GM12878 (cell line): Measurements from ENCODE around the gene NIPSNAP3A. TPM values are rescaled to one million over a fixed set of nuclear protein-coding genes. Genes with fewer than 3 reads are reported as not detected.

Source experiments
- ATAC-seq: fragments of 200-7000 bp; cut with Tn5 transposase; 3 replicates; pipeline ENCODE4 v1.9.1; 2020; ENCODE audit warnings: mild to moderate bottlenecking, moderate library complexity
- BruUV-seq: library from RNA; stranded (reverse); fragments of 400-500 nt; replicated peaks from 2 replicates; lab custom pipeline; 2021; lab: Mats Ljungman, UMichigan
- CTCF ChIA-PET: fragments of 300-600 bp; sonication (Branson Sonifier 250); formaldehyde crosslinking; extraction: SDS; loops from one replicate; lab custom pipeline; 2021; ENCODE audit warnings: inconsistent platforms; lab: Yijun Ruan, JAX
- POLR2A ChIA-PET: fragments of 350-600 bp; formaldehyde crosslinking; extraction: SDS; loops from one replicate; lab custom pipeline; 2021; ENCODE audit warnings: inconsistent platforms; lab: Charles Lee
- RAD21 ChIA-PET: fragments of 300-600 bp; sonication (Branson Sonifier 250); formaldehyde crosslinking; loops from one replicate; lab custom pipeline; 2023; ENCODE audit warnings: antibody characterized with exemption; ENCODE audit not compliant: unreplicated experiment; lab: Charles Lee
- SMC1A ChIA-PET: fragments of 300-600 bp; sonication (Branson Sonifier 250); formaldehyde crosslinking; loops from one replicate; lab custom pipeline; 2023; ENCODE audit not compliant: unreplicated experiment, uncharacterized antibody; lab: Charles Lee
- DNase-seq: peaks from one replicate; pipeline ENCODE4 v3.0.0-alpha.2; 2011; ENCODE audit warnings: low read depth, low spot score
- FAIRE-seq: peaks from 3 replicates; lab custom pipeline; 2011; peaks lifted over from hg19 to GRCh38; lab: Jason Lieb, UNC
- H2AFZ ChIP-seq: 2 replicates; pipeline ENCODE4 v1.6.0; 2011; ENCODE audit warnings: low read depth, low read length, control low read depth; ENCODE audit not compliant: control insufficient read depth
- H3K27ac ChIP-seq: 2 replicates; pipeline ENCODE4 v1.5.1; 2011; ENCODE audit warnings: control low read depth; ENCODE audit not compliant: control insufficient read depth, insufficient read depth
- H3K27me3 ChIP-seq, 2 experiments: replicated peaks in 1 of 2; 2 replicates each; pipeline versions ENCODE4 v1.6.0 to v1.6.1; 2011; ENCODE audit warnings: low read length in 1 of 2; ENCODE audit not compliant: control insufficient read depth in 2 of 2, insufficient read depth in 2 of 2
- H3K36me3 ChIP-seq, 2 experiments: 2 replicates each; pipeline ENCODE4 v1.5.1; 2011; ENCODE audit warnings: low read length in 1 of 2; ENCODE audit not compliant: control insufficient read depth in 2 of 2, insufficient read depth in 2 of 2
- H3K4me1 ChIP-seq: 2 replicates; pipeline ENCODE4 v1.6.1; 2011; ENCODE audit warnings: mild to moderate bottlenecking, low read length, moderate library complexity, mixed read lengths; ENCODE audit not compliant: control insufficient read depth, insufficient read depth
- H3K4me2 ChIP-seq: 2 replicates; pipeline ENCODE4 v1.6.0; 2011; ENCODE audit warnings: control low read depth; ENCODE audit not compliant: control insufficient read depth, insufficient read depth
- H3K4me3 ChIP-seq: fragments of 200-600 bp; sonication (generic); 2 replicates; pipeline ENCODE4 v1.5.1; 2016
- H3K79me2 ChIP-seq: 2 replicates; pipeline ENCODE4 v1.6.0; 2011; ENCODE audit warnings: low read length; ENCODE audit not compliant: control insufficient read depth, insufficient read depth
- H3K9ac ChIP-seq: 2 replicates; pipeline ENCODE4 v1.8.0; 2011; ENCODE audit warnings: low read length, control low read depth, mixed read lengths; ENCODE audit not compliant: control insufficient read depth, insufficient read depth
- H3K9me3 ChIP-seq: replicated peaks from 3 replicates; pipeline ENCODE4 v1.5.1; 2011; ENCODE audit warnings: mild to moderate bottlenecking, low read length; ENCODE audit not compliant: control insufficient read depth, insufficient read depth
- H4K20me1 ChIP-seq: 2 replicates; pipeline ENCODE4 v1.6.0; 2011; ENCODE audit not compliant: control insufficient read depth, insufficient read depth
- ASH2L ChIP-seq: fragments of 300-600, 200-600 bp; sonication (generic); IDR thresholded peaks from 2 replicates; pipeline ENCODE4 v1.6.1; 2017; ENCODE audit warnings: low read depth, mild to moderate bottlenecking, borderline replicate concordance
- ATF7 ChIP-seq: fragments of 450-650 bp; IDR thresholded peaks from 2 replicates; pipeline ENCODE4 v1.6.1; 2016; ENCODE audit warnings: low read depth, mild to moderate bottlenecking
- EP300 ChIP-seq, 2 experiments: fragments of 150-350 bp in 1 of 2; IDR thresholded peaks; 2 replicates each; pipeline ENCODE4 v1.6.1; 2011 to 2012; ENCODE audit warnings: low read depth in 2 of 2, low read length in 2 of 2, borderline replicate concordance in 1 of 2, improper control_type of control experiment in 1 of 2, inconsistent platforms in 1 of 2; ENCODE audit not compliant: control insufficient read depth in 1 of 2
- ESRRA ChIP-seq: IDR thresholded peaks from 2 replicates; pipeline ENCODE4 v1.6.1; 2012; ENCODE audit warnings: mild to moderate bottlenecking, low read length, improper control_type of control experiment
- HSF1 ChIP-seq: fragments of 150-350 bp; IDR thresholded peaks from 2 replicates; pipeline ENCODE4 v1.6.1; 2014; ENCODE audit warnings: mild to moderate bottlenecking, low read depth, low read length
- IKZF2 ChIP-seq, 2 experiments: fragments of 450-650 bp; IDR thresholded peaks; 2 replicates each; pipeline ENCODE4 v1.6.1; 2017; ENCODE audit warnings: mild to moderate bottlenecking in 2 of 2, moderate library complexity in 2 of 2
- KLF5 ChIP-seq: fragments of 450-650 bp; IDR thresholded peaks from 2 replicates; pipeline ENCODE4 v1.6.1; 2014; ENCODE audit warnings: mild to moderate bottlenecking; ENCODE audit not compliant: partially characterized antibody
- MEF2A ChIP-seq: IDR thresholded peaks from 2 replicates; pipeline ENCODE4 v1.6.1; 2011; ENCODE audit warnings: low read depth, mild to moderate bottlenecking, low read length, moderate library complexity; ENCODE audit not compliant: insufficient read depth
- PAX8 ChIP-seq: fragments of 450-650 bp; IDR thresholded peaks from 2 replicates; pipeline ENCODE4 v1.6.1; 2017; ENCODE audit warnings: mild to moderate bottlenecking, moderate library complexity
- RELA ChIP-seq: fragments of 450-650 bp; IDR thresholded peaks from 2 replicates; pipeline ENCODE4 v1.8.0; 2014; ENCODE audit warnings: borderline replicate concordance; ENCODE audit not compliant: partially characterized antibody
- RFX5 ChIP-seq: IDR thresholded peaks from 2 replicates; pipeline ENCODE4 v1.6.1; 2011; ENCODE audit warnings: low read depth, low read length, improper control_type of control experiment
- SIN3A ChIP-seq: IDR thresholded peaks from 2 replicates; pipeline ENCODE4 v1.6.1; 2012; ENCODE audit warnings: low read depth, low read length, improper control_type of control experiment
- SMAD5 ChIP-seq: IDR thresholded peaks from 2 replicates; pipeline ENCODE4 v1.6.1; 2016; ENCODE audit warnings: antibody characterized with exemption, low read depth
- SRF ChIP-seq, 2 experiments: IDR thresholded peaks; 2 replicates each; pipeline ENCODE4 v1.6.1; 2011; ENCODE audit warnings: low read depth in 2 of 2, low read length in 2 of 2, mild to moderate bottlenecking in 1 of 2, moderate library complexity in 1 of 2
- TBL1XR1 ChIP-seq: IDR thresholded peaks from 2 replicates; pipeline ENCODE4 v1.6.1; 2012; ENCODE audit warnings: low read depth, low read length, improper control_type of control experiment
- ZBTB4 ChIP-seq: fragments of 450-650 bp; formaldehyde crosslinking; IDR thresholded peaks from 2 replicates; pipeline ENCODE4 v1.4.0; 2022; ENCODE audit warnings: mild to moderate bottlenecking, moderate library complexity
- ZNF207 ChIP-seq: fragments of 450-650 bp; IDR thresholded peaks from 2 replicates; pipeline ENCODE4 v1.6.1; 2014; ENCODE audit warnings: antibody characterized with exemption, mild to moderate bottlenecking, borderline replicate concordance
- ZNF217 ChIP-seq: fragments of 450-650 bp; IDR thresholded peaks from 2 replicates; pipeline ENCODE4 v1.6.1; 2017; ENCODE audit warnings: antibody characterized with exemption, mild to moderate bottlenecking
- in situ Hi-C: fragments of 300-500 bp; cut with MboI; formaldehyde crosslinking; loops from 9 replicates; pipeline ENCODE4 v1.14.3; 2018; ENCODE audit warnings: mixed read lengths
- intact Hi-C: fragments of 100-400 bp; cut with micrococcal nuclease; formaldehyde crosslinking; loops from one replicate; pipeline ENCODE4 v1.14.2; 2022; ENCODE audit not compliant: unreplicated experiment
- polyA plus RNA-seq, 11 experiments: library from polyadenylated mRNA; depleted of rRNA in 4 of 11; unstranded in 6 of 11; stranded (reverse) in 5 of 11; fragments of >200 nt; fragmentation: Nextera tagmentation in 4 of 11; fragmentation: Illumina TruSeq in 1 of 11; extraction: Ambion mirVana in 4 of 11; extraction: Trizol in 1 of 11; gene quantifications; 1 replicate in 1 of 11; 2 replicates in 10 of 11; pipeline versions ENCODE4 v1.2.1 to v1.2.3, GENCODE V29; 2011 to 2016; ENCODE audit warnings: inconsistent platforms in 2 of 11, missing spikeins in 2 of 11, low read depth in 1 of 11
- total RNA-seq, 4 experiments: library from RNA; depleted of rRNA in 3 of 4; stranded (reverse); fragments of >200 nt in 3 of 4; fragmentation: Illumina TruSeq in 1 of 4; extraction: Trizol in 1 of 4; gene quantifications; 2 replicates each; pipeline versions ENCODE4 v1.2.1 to v1.2.3, GENCODE V29; 2013 to 2021

NIPSNAP3A gene
- total and polyA plus RNA-seq, 10 of the 15 experiments (the other 5 are each of a cell fraction or from before 2014, with no cell fraction given): 19.1 to 87.2 (median 34.0) TPM

- TF ChIP-seq MEF2A: peak; percentile 91
- TF ChIP-seq RFX5: no peak
- TF ChIP-seq EP300 (IDR thresholded peaks at IDR 0.05; ENCODE audit: borderline replicate concordance in 1 of 2, control insufficient read depth in 1 of 2, low read depth in 2 of 2, low read length in 2 of 2): peak; percentile 13 to 57; a peak in 2 of 4 replicates
- TF ChIP-seq IKZF2 (IDR thresholded peaks at IDR 0.05): peak; percentile 81 to 85; a peak in 3 of 4 replicates
- no peak for TF ChIP-seq HSF1
- no peak for TF ChIP-seq KLF5
- TF ChIP-seq RELA: no peak
These were observed 27.5 kb downstream of the NIPSNAP3A start (continued) for GRCh38 chr9:104774831-104775573.

- Histone ChIP-seq H3K9me3 (no peaks in the 10 kb centered on the region), H2AFZ (peak overlapping the region; percentile 65), H3K79me2 (peaks cover 6% of the 10 kb centered on the region; the same call in 1 of the 2 replicates), H3K27ac (peak overlapping the region; percentile 98), H4K20me1 (no peaks in the 10 kb centered on the region), H3K4me2 (peak overlapping the region; percentile 93), H3K36me3 (no peaks in the 10 kb centered on the region), H3K9ac (peak overlapping the region; percentile 85), H3K4me3 (no peak overlapping the region), H3K27me3 (no peaks in the 10 kb centered on the region), H3K4me1 (peaks cover 17% of the 10 kb centered on the region)
- FAIRE-seq (peak; percentile 13), ATAC-seq (peak; percentile 76), DNase-seq (no peak)
- ChIA-PET SMC1A (interaction anchor here (0.6 to 2.6 kb wide), 10 partner anchors 9 to 732 kb away, joined by 3 to 31 read pairs (median 3); partner anchors contain the start of genes NIPSNAP3A and NIPSNAP3B), CTCF (interaction anchor here (0.6 to 2.5 kb wide), 5 partner anchors 10 to 240 kb away, joined by 3 to 15 read pairs (median 3); partner anchors contain the start of genes NIPSNAP3A and NIPSNAP3B), POLR2A (interaction anchor here (0.6 to 2.8 kb wide), 5 partner anchors 8 to 174 kb away, joined by 3 to 16 read pairs (median 4); partner anchors contain the start of genes NIPSNAP3A and NIPSNAP3B), RAD21 (interaction anchor here (0.7 to 2.7 kb wide), 6 partner anchors 9 to 610 kb away, joined by 3 to 30 read pairs (median 4); partner anchors contain the start of genes NIPSNAP3A and NIPSNAP3B)
- intact Hi-C loops (loop anchor here (2.0 to 10.0 kb wide), 3 partner anchors 27 to 779 kb away; partner anchors contain the start of genes FKTN and SLC44A1), in situ Hi-C loops (loop anchor here (5.0 kb wide), 2 partner anchors 382 to 642 kb away; no protein-coding TSS in a partner anchor)
- no TSS peak for BruUV-seq
- TF ChIP-seq ZBTB4 (CRISPR knock-in tag) (no peak), ATF7 (peak; percentile 37; the same call in 1 of the 2 replicates), ASH2L (peak; percentile 74; the same call in 1 of the 2 replicates), SIN3A (no peak), TBL1XR1 (no peak), ZNF207 (0 out of 2 replicates have a peak, but pooled peaks have one; percentile 1), ESRRA (no peak), SMAD5 (0 out of 2 replicates have a peak, but pooled peaks have one; percentile 4), SRF (IDR thresholded peaks at IDR 0.05; ENCODE audit: low read depth in 2 of 2, low read length in 2 of 2) (no peak), ZNF217 (no peak), IKZF2 (IDR thresholded peaks at IDR 0.05) (peak in 1 of 2 experiments; percentile 52; a peak in 1 of 4 replicates), PAX8 (peak; percentile 18; the same call in 1 of the 2 replicates)
These were observed 28.1 kb downstream of the NIPSNAP3A start for GRCh38 chr9:104775574-104775936.
